Panc1 (cell line): ENCODE measurements around the gene ARHGAP4. TPM values are rescaled to one million over a fixed set of nuclear protein-coding genes. Genes with fewer than 3 reads are reported as not detected.

Experiments used
- ATAC-seq: fragments of 200-7000 bp; cut with Tn5 transposase; 2 replicates; pipeline ENCODE4 v1.9.1; 2020; ENCODE audit warnings: mild to moderate bottlenecking, moderate library complexity
- BruUV-seq: library from RNA; stranded (reverse); fragments of 400-500 nt; replicated peaks from 2 replicates; lab custom pipeline; 2021; lab: Mats Ljungman, UMichigan
- CTCF ChIA-PET: fragments of 300-600 bp; sonication (Branson Sonifier 250); formaldehyde crosslinking; loops from one replicate; lab custom pipeline; 2022; ENCODE audit warnings: antibody characterized with exemption; lab: Charles Lee
- POLR2A ChIA-PET: fragments of 300-600 bp; sonication (Branson Sonifier 250); formaldehyde crosslinking; loops from one replicate; lab custom pipeline; 2022; ENCODE audit warnings: antibody characterized with exemption; lab: Charles Lee
- DNase-seq: peaks from one replicate; pipeline ENCODE4 v3.0.0-alpha.2; 2010; ENCODE audit warnings: low read depth, low spot score
- H3K27ac ChIP-seq: 2 replicates; pipeline ENCODE4 v1.5.1; 2011; ENCODE audit warnings: mild to moderate bottlenecking, low read length, inconsistent platforms
- H3K27me3 ChIP-seq: fragments of 200-500 bp; sonication (Bioruptor generic); 2 replicates; pipeline ENCODE4 v1.6.0; 2014; ENCODE audit warnings: low read length, inconsistent platforms; ENCODE audit not compliant: control insufficient read depth, insufficient read depth
- H3K36me3 ChIP-seq: fragments of 200-500 bp; sonication (Bioruptor generic); 2 replicates; pipeline ENCODE4 v1.5.1; 2014; ENCODE audit warnings: inconsistent platforms, mild to moderate bottlenecking, low read length, moderate library complexity; ENCODE audit not compliant: control insufficient read depth, insufficient read depth
- H3K4me1 ChIP-seq: 2 replicates; pipeline ENCODE4 v1.5.1; 2011; ENCODE audit warnings: inconsistent platforms, mild to moderate bottlenecking, low read length, moderate library complexity; ENCODE audit not compliant: control insufficient read depth, insufficient read depth
- H3K4me3 ChIP-seq, 2 experiments: 2 replicates each; pipeline ENCODE4 v1.5.1; 2011 to 2012; ENCODE audit warnings: low read depth in 2 of 2, low read length in 2 of 2, mild to moderate bottlenecking in 2 of 2, inconsistent platforms in 1 of 2, moderate library complexity in 1 of 2
- H3K9me3 ChIP-seq: fragments of 200-500 bp; sonication (Bioruptor generic); 2 replicates; pipeline ENCODE4 v1.5.1; 2014; ENCODE audit warnings: low read depth, mild to moderate bottlenecking, inconsistent platforms, low read length, moderate library complexity; ENCODE audit not compliant: control insufficient read depth, insufficient read depth
- CTCF ChIP-seq: fragments of 450-650 bp; IDR thresholded peaks from 2 replicates; pipeline ENCODE4 v1.5.1; 2017; ENCODE audit warnings: mild to moderate bottlenecking
- POLR2AphosphoS5 ChIP-seq: IDR thresholded peaks from 2 replicates; pipeline ENCODE4 v1.6.1; 2012; ENCODE audit warnings: mild to moderate bottlenecking, low read depth, low read length, moderate library complexity
- REST ChIP-seq, 2 experiments: IDR thresholded peaks; 2 replicates each; pipeline ENCODE4 v1.6.1; 2011 to 2012; ENCODE audit warnings: low read depth in 2 of 2, control low read depth in 1 of 2, low read length in 1 of 2, mild to moderate bottlenecking in 1 of 2, moderate library complexity in 1 of 2; ENCODE audit not compliant: insufficient read depth in 1 of 2
- SIN3A ChIP-seq: IDR thresholded peaks from 2 replicates; pipeline ENCODE4 v1.6.1; 2012; ENCODE audit warnings: low read depth, mild to moderate bottlenecking, low read length, moderate library complexity, borderline replicate concordance; ENCODE audit not compliant: insufficient read depth
- TCF7L2 ChIP-seq: IDR thresholded peaks from 2 replicates; pipeline ENCODE4 v1.6.1; 2011; ENCODE audit warnings: mild to moderate bottlenecking, low read depth, low read length, inconsistent platforms
- in situ Hi-C: cut with HindIII; loops from 2 replicates; pipeline ENCODE4 v1.10.0; 2016; ENCODE audit warnings: low sequenced_read_pairs, low pct_unique_long_range_greater_than_20kb
- intact Hi-C: fragments of 100-400 bp; cut with micrococcal nuclease; formaldehyde crosslinking; loops from one replicate; pipeline ENCODE4 v1.10.0; 2022; ENCODE audit not compliant: unreplicated experiment
- total RNA-seq: library from RNA; stranded (reverse); gene quantifications from one replicate; pipeline ENCODE4 v1.2.1, GENCODE V29; 2021; ENCODE audit not compliant: unreplicated experiment

The ARHGAP4 gene
- total RNA-seq, 1 experiment from 2014 or later: 225 TPM

- DNase-seq: no peak
- in situ Hi-C loops: no loop called here
- H3K27ac ChIP-seq: peak overlapping the region; percentile 56
- no peaks in the 10 kb centered on the region for H3K27me3 ChIP-seq
- BruUV-seq: no TSS peak
- TF ChIP-seq REST (IDR thresholded peaks at IDR 0.05; ENCODE audit: insufficient read depth in 1 of 2, low read depth in 2 of 2, low read length in 1 of 2) (no peak), CTCF (no peak), POLR2AphosphoS5 (no peak), TCF7L2 (no peak), SIN3A (no peak)
- POLR2A ChIA-PET: interaction anchor here (1.6 kb wide), 1 partner anchor 20 kb away, joined by 5 read pairs; no protein-coding TSS in a partner anchor
- intact Hi-C loops: no loop called here
- H3K4me1 ChIP-seq: peaks cover 22% of the 10 kb centered on the region
- H3K36me3 ChIP-seq: peaks cover 2% of the 10 kb centered on the region
- no peak overlapping the region for H3K4me3 ChIP-seq
- peak; percentile 15 for ATAC-seq
- CTCF ChIA-PET: interaction anchor here (4.8 kb wide), 1 partner anchor 23 kb away, joined by 45 read pairs; the partner anchor contains the start of gene ARHGAP4
- no peaks in the 10 kb centered on the region for H3K9me3 ChIP-seq
These were observed 22.0 kb upstream of the ARHGAP4 start for GRCh38 chrX:153948002-153948466.

- no peak for DNase-seq
- no TSS peak for BruUV-seq
- in situ Hi-C loops (no loop called here), intact Hi-C loops (loop anchor here (2.0 kb wide), 1 partner anchor 22 kb away; no protein-coding TSS in a partner anchor)
- ChIA-PET POLR2A (interaction anchor here (1.6 kb wide), 1 partner anchor 19 kb away, joined by 5 read pairs; no protein-coding TSS in a partner anchor), CTCF (interaction anchor here (0.6 to 4.8 kb wide), 9 partner anchors 12 to 181 kb away, joined by 3 to 45 read pairs (median 4); partner anchors contain the start of genes ARHGAP4 and NAA10)
- Histone ChIP-seq H3K27me3 (no peaks in the 10 kb centered on the region), H3K4me3 (no peak overlapping the region), H3K27ac (peak overlapping the region; percentile 56), H3K4me1 (peaks cover 22% of the 10 kb centered on the region), H3K9me3 (no peaks in the 10 kb centered on the region), H3K36me3 (no peaks in the 10 kb centered on the region; the same call in none of the 2 replicates)
- no peak for TF ChIP-seq TCF7L2
- TF ChIP-seq POLR2AphosphoS5: peak; percentile 18; the same call in 1 of the 2 replicates
- ATAC-seq: peak; percentile 90
These were observed 21.1 kb upstream of the ARHGAP4 start for GRCh38 chrX:153947009-153947769.
